Mesendoderm (in vitro differentiated cells): ENCODE results near the gene CRELD2.
A peak's percentile ranks its signal among the peaks of the same experiment; 100 is the strongest.
"Not testable (repeated sequence)": the region's sequence is repeated elsewhere in the genome, so short reads cannot be mapped to it uniquely, and the experiment has no call there.

Source experiments
- DNase-seq: peaks from one replicate; pipeline ENCODE4 v3.0.0; 2013
- H2AK5ac ChIP-seq: 2 replicates; pipeline ENCODE4 v1.6.1; 2013; ENCODE audit warnings: low read length, inconsistent platforms
- H2BK120ac ChIP-seq: 2 replicates; pipeline ENCODE4 v1.6.1; 2013; ENCODE audit warnings: low read depth, mild to moderate bottlenecking, low read length, moderate library complexity, mixed read lengths
- H2BK15ac ChIP-seq: replicated peaks from 2 replicates; pipeline ENCODE4 v1.6.1; 2013; ENCODE audit warnings: low read depth, mild to moderate bottlenecking, moderate library complexity
- H2BK5ac ChIP-seq: 2 replicates; pipeline ENCODE4 v1.6.1; 2013; ENCODE audit warnings: low read length, inconsistent platforms
- H3K18ac ChIP-seq: 2 replicates; pipeline ENCODE4 v1.6.1; 2013; ENCODE audit warnings: mild to moderate bottlenecking, low read length, mixed read lengths
- H3K23ac ChIP-seq: one replicate; pipeline ENCODE4 v1.6.1; 2013; ENCODE audit warnings: low read length
- H3K27ac ChIP-seq: 2 replicates; pipeline ENCODE4 v1.5.1; 2013; ENCODE audit warnings: low read depth, mild to moderate bottlenecking, inconsistent platforms, low read length, moderate library complexity
- H3K27me3 ChIP-seq: 2 replicates; pipeline ENCODE4 v1.6.1; 2013; ENCODE audit warnings: low read length, control low read depth, mild to moderate bottlenecking, inconsistent platforms; ENCODE audit not compliant: insufficient read depth, poor library complexity
- H3K36me3 ChIP-seq: 2 replicates; pipeline ENCODE4 v1.6.1; 2013; ENCODE audit warnings: low read length, inconsistent platforms; ENCODE audit not compliant: control insufficient read depth, insufficient read depth
- H3K4ac ChIP-seq: one replicate; pipeline ENCODE4 v1.6.1; 2013; ENCODE audit warnings: low read depth, mild to moderate bottlenecking, low read length, moderate library complexity
- H3K4me1 ChIP-seq: 2 replicates; pipeline ENCODE4 v1.6.1; 2013; ENCODE audit warnings: low read depth, low read length, inconsistent platforms; ENCODE audit not compliant: control insufficient read depth
- H3K4me2 ChIP-seq: 2 replicates; pipeline ENCODE4 v1.6.1; 2013; ENCODE audit warnings: low read length
- H3K4me3 ChIP-seq: 2 replicates; pipeline ENCODE4 v1.5.1; 2013; ENCODE audit warnings: mild to moderate bottlenecking, low read length
- H3K56ac ChIP-seq: one replicate; pipeline ENCODE4 v1.6.1; 2013; ENCODE audit warnings: low read length
- H3K79me1 ChIP-seq: 2 replicates; pipeline ENCODE4 v1.6.1; 2013; ENCODE audit warnings: low read length, inconsistent platforms
- H3K79me2 ChIP-seq: 2 replicates; pipeline ENCODE4 v1.6.1; 2013; ENCODE audit warnings: mild to moderate bottlenecking, low read length; ENCODE audit not compliant: control insufficient read depth, insufficient read depth
- H3K9ac ChIP-seq: 2 replicates; pipeline ENCODE4 v1.6.1; 2013; ENCODE audit warnings: low read length, inconsistent platforms
- H4K5ac ChIP-seq: one replicate; pipeline ENCODE4 v1.6.1; 2013; ENCODE audit warnings: low read length
- H4K8ac ChIP-seq: one replicate; pipeline ENCODE4 v1.6.1; 2013; ENCODE audit warnings: low read depth, mild to moderate bottlenecking, control low read depth, low read length, moderate library complexity
- WGBS: extraction: QIAGEN DNeasy Blood & Tissue Kit; methylation state at CpG from one replicate; pipeline ENCODE4 v1.1.7; 2013; ENCODE audit warnings: low lambda C conversion rate, missing lambda C conversion rate; ENCODE audit not compliant: insufficient coverage; ENCODE audit errors: extremely low coverage; 5-methylcytosine and 5-hydroxymethylcytosine counted together

CRELD2 gene

DNA sequence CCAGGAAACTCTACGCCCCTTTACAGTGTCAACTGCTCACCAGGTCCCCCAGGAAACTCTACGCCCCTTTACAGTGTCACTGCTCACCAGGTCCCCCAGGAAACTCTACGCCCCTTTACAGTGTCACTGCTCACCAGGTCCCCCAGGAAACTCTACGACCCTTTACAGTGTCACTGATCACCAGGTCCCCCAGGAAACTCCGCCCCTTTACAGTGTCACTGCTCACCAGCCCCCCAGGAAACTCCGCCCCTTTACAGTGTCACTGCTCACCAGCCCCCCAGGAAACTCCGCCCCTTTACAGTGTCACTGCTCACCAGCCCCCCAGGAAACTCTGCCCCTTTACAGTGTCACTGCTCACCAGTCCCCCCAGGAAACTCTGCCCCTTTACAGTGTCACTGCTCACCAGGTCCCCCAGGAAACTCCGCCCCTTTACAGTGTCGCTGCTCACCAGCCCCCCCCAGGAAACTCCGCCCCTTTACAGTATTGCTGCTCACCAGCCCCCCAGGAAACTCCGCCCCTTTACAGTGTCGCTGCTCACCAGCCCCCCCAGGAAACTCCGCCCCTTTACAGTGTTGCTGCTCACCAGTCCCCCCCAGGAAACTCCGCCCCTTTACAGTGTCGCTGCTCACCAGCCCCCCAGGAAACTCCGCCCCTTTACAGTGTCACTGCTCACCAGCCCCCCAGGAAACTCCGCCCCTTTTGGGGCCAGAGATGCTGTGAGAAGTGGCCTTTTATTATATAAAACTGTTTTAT lies 26.8 kb downstream of the CRELD2 start:
- not testable (repeated sequence) for H3K27ac ChIP-seq, H4K5ac ChIP-seq, H3K9ac ChIP-seq, H3K27me3 ChIP-seq, H3K56ac ChIP-seq, H2BK15ac ChIP-seq, H3K23ac ChIP-seq, H3K4ac ChIP-seq, H2BK5ac ChIP-seq, H3K79me1 ChIP-seq, H3K18ac ChIP-seq, H3K4me3 ChIP-seq, H3K79me2 ChIP-seq, H3K36me3 ChIP-seq, H3K4me2 ChIP-seq, H2BK120ac ChIP-seq, H3K4me1 ChIP-seq, H2AK5ac ChIP-seq, H4K8ac ChIP-seq
- peak; percentile 54 for DNase-seq
- WGBS = no CpG with 5 or more reads among the region's 17 CpGs

DNA sequence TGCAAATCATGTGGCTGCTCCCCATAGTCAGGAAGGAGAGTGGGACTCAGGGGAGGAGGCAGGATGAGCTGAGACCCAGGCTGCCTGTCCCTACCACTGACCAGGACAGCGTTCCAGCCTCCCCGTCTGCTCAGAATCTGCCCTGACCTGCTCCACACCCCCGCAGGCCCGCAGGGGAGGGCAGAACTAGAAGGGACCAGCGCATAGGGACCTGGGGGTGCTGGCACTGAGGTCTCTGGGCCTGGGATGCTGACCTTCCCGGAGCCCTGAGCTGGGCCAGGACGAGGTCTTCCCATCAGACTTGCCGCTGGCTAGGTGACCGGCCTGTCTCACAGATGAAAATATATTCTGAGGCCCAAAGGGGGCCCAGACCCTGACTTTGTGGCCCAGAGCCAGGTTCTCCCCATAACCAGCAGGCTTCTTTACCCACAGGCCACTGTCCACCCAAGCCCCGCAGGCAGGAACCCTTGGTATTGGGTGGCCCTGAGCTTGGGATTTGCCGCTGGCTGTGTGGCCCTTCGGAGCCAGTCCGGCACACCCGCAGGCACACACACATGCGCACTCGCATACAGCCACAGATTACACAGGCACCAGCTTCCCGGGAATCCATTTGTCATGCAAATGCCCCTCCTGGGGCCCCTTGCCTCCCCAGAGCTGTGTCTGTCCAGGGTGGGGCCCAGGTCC lies 28.3 kb downstream of the CRELD2 start:
- Histone ChIP-seq H2AK5ac (no peak overlapping the region), H3K27ac (no peak overlapping the region), H3K79me2 (no peaks in the 10 kb centered on the region), H3K18ac (no peak overlapping the region), H3K36me3 (no peaks in the 10 kb centered on the region), H4K5ac (no peak overlapping the region), H3K56ac (no peak overlapping the region), H3K27me3 (no peaks in the 10 kb centered on the region), H3K4me1 (no peaks in the 10 kb centered on the region), H3K4ac (no peak overlapping the region), H2BK15ac (no peak overlapping the region), H3K9ac (no peak overlapping the region), H2BK5ac (no peak overlapping the region), H3K4me2 (no peak overlapping the region), H4K8ac (no peak overlapping the region), H3K4me3 (no peak overlapping the region), H2BK120ac (no peak overlapping the region), H3K79me1 (no peaks in the 10 kb centered on the region), H3K23ac (no peak overlapping the region)
- WGBS = no CpG with 5 or more reads among the region's 17 CpGs
- DNase-seq = no peak

DNA sequence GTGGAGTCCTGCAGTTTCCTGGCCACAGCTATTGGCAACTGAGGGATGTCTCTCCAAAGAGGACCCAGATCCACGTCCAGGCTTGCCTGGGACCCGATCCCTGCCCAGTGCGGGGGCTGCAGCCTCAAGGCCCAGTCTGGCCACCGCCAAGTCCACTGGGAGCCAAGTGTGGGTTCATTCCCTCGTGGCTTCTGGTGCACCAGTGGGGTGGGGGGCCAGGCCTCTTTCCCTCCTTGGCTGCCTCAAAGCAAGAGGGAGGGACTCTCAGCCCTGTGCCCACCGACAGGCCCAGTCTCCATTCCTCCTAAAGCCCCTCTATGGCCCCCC lies 28.8 kb downstream of the CRELD2 start:
- no peak for DNase-seq

DNA sequence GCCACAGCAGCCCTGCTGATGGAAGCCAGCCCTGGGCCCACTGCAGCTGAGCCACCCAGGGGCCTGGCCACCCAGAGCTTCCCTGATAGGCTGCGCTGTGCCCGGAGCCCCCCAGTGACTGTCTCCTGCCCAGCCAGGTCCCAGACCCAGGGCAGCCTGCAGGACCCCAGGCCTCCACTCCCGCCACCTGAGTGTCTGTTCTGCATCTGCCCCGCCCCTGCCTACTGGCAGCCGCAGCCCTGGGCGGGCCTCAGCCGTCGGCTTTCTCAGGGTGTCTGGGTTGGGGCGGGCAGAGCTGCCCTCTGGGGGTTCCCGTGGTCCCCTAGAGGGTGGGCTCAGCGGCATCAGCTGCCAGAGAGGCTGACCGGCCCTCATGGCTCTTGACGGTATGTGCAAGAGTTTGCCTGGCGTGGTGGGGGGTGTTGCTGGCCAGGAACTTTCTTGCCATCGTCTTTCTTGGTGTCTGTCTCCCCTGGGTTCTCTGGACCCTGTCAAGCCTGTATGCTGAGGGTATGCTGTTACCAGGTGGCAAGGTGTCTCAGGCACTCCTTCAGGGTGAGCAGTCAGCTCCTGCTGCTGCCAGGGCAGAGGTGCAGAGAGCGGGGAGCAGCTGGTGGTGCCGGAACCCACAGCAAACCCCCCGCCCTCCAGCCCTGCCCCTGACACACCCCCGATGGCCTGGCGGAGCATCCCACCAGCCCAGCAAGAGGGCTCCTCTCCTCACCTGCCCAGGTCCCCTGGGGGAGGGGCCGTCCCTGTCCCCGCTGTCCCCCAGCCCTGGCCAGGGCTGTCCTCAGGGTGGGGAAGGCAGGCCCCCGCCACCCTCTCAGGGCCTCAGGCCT lies 29.9 kb downstream of the CRELD2 start:
- Histone ChIP-seq H3K27me3 (no peaks in the 10 kb centered on the region), H2BK15ac (no peak overlapping the region), H3K23ac (no peak overlapping the region), H3K56ac (no peak overlapping the region), H3K27ac (no peak overlapping the region), H4K5ac (no peak overlapping the region), H3K79me2 (no peaks in the 10 kb centered on the region), H3K9ac (no peak overlapping the region), H3K4ac (no peak overlapping the region), H4K8ac (no peak overlapping the region), H3K4me3 (no peak overlapping the region), H3K79me1 (no peaks in the 10 kb centered on the region), H3K18ac (no peak overlapping the region), H2BK120ac (no peak overlapping the region), H2BK5ac (no peak overlapping the region), H3K4me1 (no peaks in the 10 kb centered on the region), H3K36me3 (no peaks in the 10 kb centered on the region), H2AK5ac (no peak overlapping the region), H3K4me2 (no peak overlapping the region)
- WGBS = no CpG with 5 or more reads among the region's 23 CpGs
- no peak for DNase-seq

More for the DNA sequence above, 28.8 kb downstream of the CRELD2 start:
- H3K4ac ChIP-seq = no peak overlapping the region
- H4K8ac ChIP-seq = no peak overlapping the region
- no peak overlapping the region for H2BK15ac ChIP-seq
- no peaks in the 10 kb centered on the region for H3K4me1 ChIP-seq
- no peaks in the 10 kb centered on the region for H3K27me3 ChIP-seq
- no peak overlapping the region for H2BK120ac ChIP-seq
- H3K23ac ChIP-seq = no peak overlapping the region
- H3K9ac ChIP-seq = no peak overlapping the region
- no peaks in the 10 kb centered on the region for H3K36me3 ChIP-seq
- H3K79me2 ChIP-seq = no peaks in the 10 kb centered on the region
- no peak overlapping the region for H3K4me2 ChIP-seq
- no peak overlapping the region for H3K4me3 ChIP-seq
- whole genome bisulfite sequencing = no CpG with 5 or more reads among the region's 6 CpGs
- no peak overlapping the region for H3K56ac ChIP-seq
- no peak overlapping the region for H3K27ac ChIP-seq
- no peak overlapping the region for H3K18ac ChIP-seq
- H2AK5ac ChIP-seq = no peak overlapping the region
- no peak overlapping the region for H2BK5ac ChIP-seq
- no peaks in the 10 kb centered on the region for H3K79me1 ChIP-seq
- no peak overlapping the region for H4K5ac ChIP-seq

DNA sequence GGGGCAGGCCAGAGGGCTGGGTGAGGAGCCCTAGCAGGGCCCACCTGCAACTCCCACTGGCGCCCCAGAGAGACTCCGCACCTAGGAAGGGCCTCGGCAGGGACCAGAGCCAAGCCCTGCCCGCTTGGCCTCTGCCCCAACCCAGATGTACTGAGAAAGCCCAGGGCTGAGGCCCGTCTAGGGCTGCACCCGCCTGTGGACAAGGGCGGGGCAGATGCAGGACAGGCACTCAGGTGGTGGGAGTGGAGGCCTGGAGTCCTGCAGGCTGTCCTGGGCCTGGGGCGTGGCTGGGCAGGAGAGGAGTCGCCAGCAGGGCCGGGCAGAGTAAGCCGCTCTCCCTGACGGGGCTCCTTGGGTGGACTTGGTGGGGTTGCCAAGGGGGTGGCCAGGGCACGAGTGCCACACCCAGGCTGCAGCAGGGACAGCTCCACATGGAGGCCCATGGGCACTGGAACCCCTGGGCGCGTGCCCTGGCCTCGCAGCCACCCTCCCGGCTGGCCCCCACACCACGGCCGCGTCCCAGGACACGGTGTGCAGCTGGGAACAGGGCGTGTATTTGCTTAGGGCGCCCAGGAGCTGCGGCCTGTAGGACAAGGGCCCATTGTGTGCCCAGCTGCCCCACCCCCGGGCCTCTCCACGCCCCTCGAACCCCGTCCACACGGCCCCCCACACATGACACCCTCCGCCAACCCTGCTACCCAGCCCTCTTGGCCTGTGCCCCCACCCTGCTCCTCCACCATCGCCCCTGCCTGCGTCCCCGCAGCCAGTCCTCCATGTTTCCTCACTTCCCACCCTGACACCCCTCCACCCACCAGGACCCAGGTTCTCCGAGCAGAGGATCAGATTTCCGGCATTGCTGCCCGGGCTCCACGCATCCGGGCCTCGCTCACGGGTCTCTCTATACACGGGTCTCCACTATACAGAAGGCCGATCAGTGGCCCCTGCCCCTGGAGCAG lies 30.8 kb downstream of the CRELD2 start:
- no peak overlapping the region for H2BK15ac ChIP-seq
- no peak overlapping the region for H3K9ac ChIP-seq
- no peak overlapping the region for H2BK5ac ChIP-seq
- H2BK120ac ChIP-seq = no peak overlapping the region
- no peaks in the 10 kb centered on the region for H3K79me1 ChIP-seq
- H3K4me2 ChIP-seq = no peak overlapping the region
- no peak overlapping the region for H3K56ac ChIP-seq
- no peaks in the 10 kb centered on the region for H3K27me3 ChIP-seq
- no peaks in the 10 kb centered on the region for H3K36me3 ChIP-seq
- H3K4me3 ChIP-seq = no peak overlapping the region
- H4K8ac ChIP-seq = no peak overlapping the region
- no peaks in the 10 kb centered on the region for H3K4me1 ChIP-seq
- no peak overlapping the region for H4K5ac ChIP-seq
- no peak for DNase-seq
- no peak overlapping the region for H3K18ac ChIP-seq
- H2AK5ac ChIP-seq = no peak overlapping the region
- no peaks in the 10 kb centered on the region for H3K79me2 ChIP-seq
- WGBS = no CpG with 5 or more reads among the region's 42 CpGs
- H3K4ac ChIP-seq = no peak overlapping the region
- no peak overlapping the region for H3K27ac ChIP-seq
- H3K23ac ChIP-seq = no peak overlapping the region
